HG02870 (cell line): ENCODE measurements around the gene LCNL1.

Experiments
- ATAC-seq: cut with Tn5 transposase; IDR thresholded peaks from one replicate; pipeline ENCODE4 v1.9.1; 2021; ENCODE audit warnings: mild to moderate bottlenecking, moderate library complexity; ENCODE audit not compliant: unreplicated experiment

Gene LCNL1

DNA sequence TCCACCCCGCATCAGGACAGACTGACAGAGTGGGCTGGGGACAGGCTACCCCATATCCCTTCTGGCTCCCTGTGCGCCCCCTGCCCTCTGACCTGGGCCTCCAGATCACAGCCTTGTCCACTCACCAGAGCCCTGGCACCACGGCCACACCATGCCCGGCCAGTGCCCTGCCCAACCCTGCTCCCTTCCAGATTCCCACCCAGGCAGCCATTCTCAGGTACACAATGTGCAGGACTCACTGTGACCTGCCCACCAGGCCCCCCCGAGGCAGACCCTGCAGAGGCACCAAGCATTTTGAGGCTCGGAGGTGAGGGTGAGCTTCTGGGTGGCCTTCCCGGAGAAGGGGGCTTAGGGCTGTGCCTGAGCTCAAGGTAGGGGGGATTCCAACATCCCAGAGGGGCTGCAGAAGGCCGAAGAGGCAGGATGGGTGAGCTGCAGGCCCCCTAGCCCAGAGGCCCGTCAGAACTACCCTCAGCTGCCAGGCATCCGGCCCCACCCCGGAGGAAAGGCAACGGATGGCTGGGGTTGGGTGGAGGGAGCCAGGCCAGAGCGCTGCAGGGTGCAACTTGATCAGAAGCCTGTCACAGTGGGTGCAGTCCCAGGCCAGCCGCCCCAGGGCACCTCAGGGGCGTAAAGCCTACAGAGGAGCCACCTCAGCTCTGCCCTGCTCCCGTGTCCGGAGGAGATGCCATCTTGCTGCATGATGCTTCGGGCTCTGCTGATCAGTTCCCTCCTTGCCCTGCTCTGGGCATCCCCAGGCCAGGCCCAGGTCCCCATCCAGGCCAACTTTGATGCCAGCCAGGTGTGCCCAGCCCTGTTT lies at the start of gene LCNL1:
LCNL1 (plus strand) TSS at position 762 of the 820 bp plus-strand sequence. CDS start 594 bp downstream, outside the sequence.
- ATAC-seq: no peak

DNA sequence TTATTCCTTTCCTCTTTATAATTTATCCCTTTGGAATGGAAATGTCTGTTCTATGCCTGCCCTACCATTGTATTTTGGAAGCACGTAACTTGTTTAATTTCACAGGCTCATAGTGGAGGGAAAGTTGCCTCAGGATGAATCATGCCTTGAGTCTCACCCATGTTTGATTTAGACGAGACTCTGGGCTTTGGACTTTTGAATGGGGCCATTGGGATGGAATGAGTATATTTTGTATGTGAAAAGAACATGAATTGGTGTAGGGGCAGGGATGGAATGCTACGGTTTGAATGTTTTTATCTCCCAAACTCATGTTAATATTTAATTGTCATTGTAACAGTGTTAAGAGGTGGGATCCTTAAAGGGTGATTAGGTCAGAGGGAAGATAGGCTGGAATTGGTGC lies 48.5 kb upstream of the LCNL1 start:
- ATAC-seq: no peak

DNA sequence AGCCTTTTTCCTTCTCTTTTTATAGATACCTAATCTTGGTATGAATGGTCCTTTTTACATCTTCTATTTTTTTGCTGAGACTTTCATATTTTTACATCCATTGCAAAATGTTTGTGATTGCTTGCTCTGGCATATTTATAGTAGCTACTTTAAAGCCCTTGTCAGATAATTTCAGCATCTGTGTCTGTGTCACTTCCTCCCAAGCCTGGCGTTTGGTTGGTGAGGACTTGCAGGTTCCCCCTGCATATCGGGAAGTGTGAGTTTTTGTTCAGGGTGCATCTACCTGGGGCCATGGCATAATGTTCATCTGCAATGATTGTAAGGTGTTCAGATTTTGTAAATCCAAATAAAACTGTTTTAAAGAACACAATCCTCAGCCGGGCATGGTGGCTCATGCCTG lies 47.1 kb upstream of the LCNL1 start:
- no peak for ATAC-seq

DNA sequence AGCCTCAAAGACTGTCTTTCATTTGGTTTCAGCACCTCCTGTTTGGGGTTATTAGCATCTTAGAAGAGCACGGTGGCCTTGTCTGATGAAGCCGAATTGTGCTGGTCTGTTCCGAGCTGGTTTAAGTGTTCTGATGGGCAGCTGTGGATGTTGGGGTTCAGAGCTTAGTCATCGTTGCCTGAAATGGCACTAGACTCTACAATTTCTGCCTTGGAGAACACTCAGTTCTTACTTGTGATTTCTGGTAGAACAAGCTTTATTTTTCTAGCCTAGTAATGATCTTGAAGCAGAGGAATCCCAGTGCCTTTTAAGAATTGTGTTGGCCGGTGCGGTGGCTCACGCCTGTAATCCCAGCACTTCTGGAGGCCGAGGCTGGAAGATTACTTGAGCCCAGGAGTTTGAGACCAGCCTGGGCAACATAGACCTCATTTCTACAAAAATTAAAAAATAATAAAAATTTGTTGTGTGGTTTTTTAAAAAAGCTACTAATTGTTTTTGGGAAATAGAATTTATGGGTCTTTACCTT lies 46.1 kb upstream of the LCNL1 start:
- no peak for ATAC-seq

- ATAC-seq: no peak
Measured at GRCh38 chr9:136937186-136938001, 45.4 kb upstream of the LCNL1 start.

DNA sequence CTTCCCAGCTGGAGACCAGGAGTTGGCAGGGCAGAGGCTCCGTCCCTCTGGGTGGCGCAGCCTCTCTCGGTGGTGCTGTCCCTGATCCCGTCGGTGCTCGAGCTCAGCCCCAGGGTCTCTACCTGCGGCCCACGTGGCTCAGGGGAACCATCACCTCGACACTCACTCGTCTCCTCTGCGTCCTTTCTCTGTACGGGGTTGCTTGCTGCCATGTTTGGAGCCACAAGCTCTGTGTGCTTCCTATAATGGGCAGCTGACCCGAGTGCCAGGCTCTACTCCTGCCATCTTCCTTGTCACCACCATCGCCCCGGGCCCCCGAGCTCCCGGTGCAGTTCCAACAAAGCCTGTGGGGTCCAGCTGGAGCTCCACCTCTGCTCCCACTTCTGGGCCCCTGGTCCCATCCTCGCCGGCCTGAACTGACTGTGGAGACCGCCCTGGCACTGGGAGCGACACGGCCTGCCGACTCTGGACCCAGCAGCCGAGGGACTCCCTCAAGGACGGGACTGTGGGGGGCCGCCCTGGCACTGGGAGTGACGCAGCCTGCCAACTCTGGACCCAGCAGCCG lies 43.3 kb upstream of the LCNL1 start:
- no peak for ATAC-seq

- no peak for ATAC-seq
Measured at GRCh38 chr9:136939996-136940525, 42.7 kb upstream of the LCNL1 start.

GRCh38 chr9:136940526-136941230 lies 42.1 kb upstream of the LCNL1 start:
- no peak for ATAC-seq

DNA sequence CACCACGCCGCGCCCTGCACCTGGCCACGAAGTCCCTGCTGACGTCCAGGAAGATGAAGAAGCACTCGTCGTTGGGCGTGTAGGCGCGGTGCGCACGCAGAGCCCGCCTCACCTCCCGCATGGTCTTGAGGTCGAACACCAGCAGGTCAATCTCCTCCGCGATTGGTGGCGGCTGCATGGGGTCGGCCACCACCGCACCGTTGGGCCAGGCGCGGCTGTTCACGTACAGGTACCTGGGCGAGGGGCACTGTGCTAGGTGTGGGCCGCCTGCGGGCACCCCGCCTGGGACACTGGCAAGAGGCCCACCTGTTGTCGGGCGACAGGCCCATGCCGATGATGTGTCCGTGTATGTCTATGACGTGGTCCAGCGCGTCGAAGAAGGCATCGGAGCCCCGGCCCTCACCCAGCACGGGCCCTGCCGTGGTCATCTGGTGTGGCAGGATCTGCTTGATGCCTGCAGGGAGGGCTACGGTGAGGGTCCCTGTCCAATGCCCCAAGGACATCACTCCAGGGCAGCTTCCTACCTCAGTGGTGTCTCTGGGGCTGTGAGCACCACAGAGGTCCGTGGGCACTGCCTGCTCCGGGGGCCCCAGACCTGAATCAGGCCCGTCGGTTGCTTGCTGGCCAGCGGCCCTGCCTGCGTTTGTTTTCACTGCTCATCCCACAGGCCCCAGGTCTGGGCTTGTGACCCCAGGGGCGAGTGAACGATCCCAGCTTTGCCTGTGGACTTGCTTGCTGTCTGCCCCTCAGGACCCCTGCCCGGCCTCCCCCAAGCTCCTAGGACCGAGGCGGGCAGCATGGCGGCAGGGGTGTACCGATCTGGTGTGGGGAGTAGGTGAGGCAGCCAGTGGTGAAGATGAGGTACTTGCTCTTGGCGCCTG lies 41.3 kb upstream of the LCNL1 start:
- ATAC-seq: no peak

DNA sequence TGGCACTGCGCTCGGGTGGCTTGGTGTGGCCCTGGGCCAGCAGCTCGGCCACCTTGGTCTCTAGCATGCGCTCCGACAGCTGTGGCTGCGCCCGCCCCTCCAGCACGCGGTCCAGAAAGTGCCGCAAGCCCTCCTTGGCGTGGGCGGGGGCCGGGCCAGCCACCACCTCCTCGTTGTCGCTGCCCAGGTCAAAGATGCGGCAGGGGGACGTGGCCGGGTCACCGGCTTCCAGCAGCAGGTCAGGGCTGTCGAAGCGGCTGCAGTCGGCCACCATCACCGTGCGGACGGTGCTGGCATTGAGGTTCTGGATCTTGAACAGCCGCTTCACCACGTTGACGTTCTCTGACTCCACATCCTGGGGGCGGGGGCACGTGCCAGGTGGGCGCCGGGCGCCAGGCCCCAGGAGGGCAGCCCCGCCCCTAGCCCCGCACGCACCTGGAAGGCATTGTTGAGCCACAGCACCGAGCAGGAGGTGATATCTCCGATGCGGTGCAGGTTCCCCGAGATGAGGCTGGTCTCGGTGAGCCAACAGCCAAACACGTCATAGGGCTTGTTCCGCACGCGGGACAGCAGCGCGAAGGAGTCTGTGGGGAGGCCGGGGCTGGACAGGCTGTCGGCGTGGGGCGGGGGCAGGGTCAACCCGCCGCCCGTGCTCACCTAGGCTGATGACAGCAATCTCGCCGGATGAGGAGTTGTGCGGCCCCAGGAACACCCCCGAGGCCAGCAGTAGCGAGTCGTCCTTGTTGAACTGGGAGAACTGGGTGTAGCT lies 40.5 kb upstream of the LCNL1 start:
- no peak for ATAC-seq

- no peak for ATAC-seq
Measured at GRCh38 chr9:136942881-136943230, 39.9 kb upstream of the LCNL1 start.

DNA sequence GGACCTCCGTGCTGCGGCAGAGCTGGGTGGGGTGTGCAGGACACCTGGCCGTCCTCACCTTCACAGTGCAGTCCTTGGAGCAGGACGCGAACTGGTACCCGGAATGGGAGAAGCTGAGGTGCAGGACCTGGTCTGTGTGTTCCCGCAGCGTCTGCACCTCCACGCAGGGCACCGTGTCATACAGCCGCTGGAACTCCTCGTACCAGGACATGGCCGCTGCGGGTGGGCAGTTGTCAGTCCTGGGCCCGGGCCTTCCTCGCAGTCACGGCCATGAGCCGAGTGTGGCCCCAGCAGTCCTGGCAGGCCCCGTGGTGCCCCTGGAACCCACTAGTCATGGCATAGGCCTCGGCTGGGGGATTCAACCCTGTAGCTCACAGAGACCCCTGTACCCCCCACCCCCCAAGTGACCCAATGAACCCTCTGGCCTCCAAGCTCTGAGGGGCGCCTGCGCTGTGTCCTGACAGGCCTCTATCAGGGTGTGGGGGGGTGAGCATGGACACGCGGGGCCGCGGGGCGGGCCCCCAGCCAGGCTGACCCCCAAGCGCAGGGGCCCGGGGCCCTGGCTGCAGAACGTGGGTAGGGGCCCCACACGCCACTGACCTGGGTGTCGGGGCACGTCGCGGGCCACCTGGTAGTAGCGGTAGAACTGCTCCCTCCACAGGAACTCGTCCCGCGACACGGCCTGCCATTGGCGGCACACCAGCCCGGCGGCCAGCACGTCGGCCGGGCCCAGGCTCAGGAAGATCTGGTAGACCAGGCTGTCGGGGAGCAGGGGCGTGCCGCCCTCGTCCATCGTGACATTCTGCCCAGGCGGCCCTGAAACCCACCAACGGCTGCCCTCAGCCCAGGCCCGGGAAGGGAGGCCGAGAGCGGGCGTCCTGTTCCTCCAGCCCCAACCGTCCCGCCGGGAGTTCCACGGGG lies 39.2 kb upstream of the LCNL1 start:
- ATAC-seq: peak; percentile 7

DNA sequence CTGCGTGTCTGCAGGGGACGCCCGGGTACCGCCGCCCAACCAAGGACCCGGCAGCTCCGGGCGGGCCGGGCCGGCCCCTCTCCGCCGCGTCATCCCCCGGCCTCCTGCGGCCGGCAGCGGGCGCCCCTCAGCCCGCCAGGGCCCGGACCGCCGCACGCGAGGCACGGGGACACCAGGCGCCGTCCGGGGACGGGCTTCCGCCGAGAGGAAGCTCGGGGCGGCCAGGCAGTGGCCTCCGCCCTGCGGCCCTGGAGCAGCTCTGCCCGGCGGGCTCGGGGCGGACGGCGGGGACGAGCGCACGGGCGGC lies 38.6 kb upstream of the LCNL1 start:
- ATAC-seq: peak; percentile 35

GRCh38 chr9:136944519-136945332 lies 38.1 kb upstream of the LCNL1 start, which contains the start of the genes C8G and FBXW5:
Gene C8G, plus strand, starts transcription at chr9:136945243. Its CDS starts 78 bp downstream, at chr9:136945321.
Gene FBXW5, minus strand, starts transcription at chr9:136944738. Its CDS starts 655 bp downstream, at chr9:136944083.
- peak; percentile 67 for ATAC-seq

DNA sequence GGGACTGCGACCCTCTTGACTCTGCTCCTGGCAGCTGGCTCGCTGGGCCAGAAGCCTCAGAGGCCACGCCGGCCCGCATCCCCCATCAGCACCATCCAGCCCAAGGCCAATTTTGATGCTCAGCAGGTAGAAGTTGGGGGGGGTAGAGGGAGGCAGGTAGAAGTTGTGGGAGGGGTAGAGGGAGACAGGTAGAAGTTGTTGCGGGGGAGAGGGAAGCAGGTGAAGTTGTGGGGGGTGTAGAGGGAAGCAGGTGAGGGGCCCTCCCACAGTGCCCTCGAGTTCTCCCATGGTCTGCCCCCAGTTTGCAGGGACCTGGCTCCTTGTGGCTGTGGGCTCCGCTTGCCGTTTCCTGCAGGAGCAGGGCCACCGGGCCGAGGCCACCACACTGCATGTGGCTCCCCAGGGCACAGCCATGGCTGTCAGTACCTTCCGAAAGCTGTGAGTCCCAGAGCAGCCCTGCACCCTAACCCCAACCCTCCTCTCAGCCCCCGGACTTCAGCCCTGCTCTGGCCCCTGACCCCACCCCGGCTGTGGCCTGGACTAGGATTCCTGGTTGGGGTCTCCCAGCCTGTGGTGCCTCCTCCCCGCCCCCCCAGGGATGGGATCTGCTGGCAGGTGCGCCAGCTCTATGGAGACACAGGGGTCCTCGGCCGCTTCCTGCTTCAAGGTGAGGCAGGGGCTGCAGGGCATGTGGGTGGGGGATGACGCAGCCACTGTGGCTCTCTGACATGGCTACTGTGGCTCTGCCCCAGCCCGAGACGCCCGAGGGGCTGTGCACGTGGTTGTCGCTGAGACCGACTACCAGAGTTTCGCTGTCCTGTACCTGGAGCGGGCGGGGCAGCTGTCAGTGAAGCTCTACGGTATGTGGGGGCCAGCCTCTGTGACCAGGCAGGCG lies 37.2 kb upstream of the LCNL1 start:
- ATAC-seq: no peak
